Trophoblast cell (in vitro differentiated cells and primary cell): ENCODE measurements around the gene KLHL36.

Experiments used
- DNase-seq, 2 donors: peaks; one replicate each; pipeline ENCODE4 v3.0.0-alpha.2; 2016
- H2AFZ ChIP-seq: 2 replicates; pipeline ENCODE4 v1.6.1; 2013; ENCODE audit warnings: low read length, moderate library complexity, mild to moderate bottlenecking; ENCODE audit not compliant: insufficient read depth, poor library complexity
- H2AK5ac ChIP-seq: 2 replicates; pipeline ENCODE4 v1.6.1; 2013; ENCODE audit warnings: mild to moderate bottlenecking, low read length
- H2BK120ac ChIP-seq: 2 replicates; pipeline ENCODE4 v1.6.1; 2013; ENCODE audit warnings: low read length, mild to moderate bottlenecking, moderate library complexity; ENCODE audit not compliant: insufficient read depth, poor library complexity
- H2BK12ac ChIP-seq: 2 replicates; pipeline ENCODE4 v1.6.1; 2013; ENCODE audit warnings: mild to moderate bottlenecking, low read length, moderate library complexity
- H2BK5ac ChIP-seq: 2 replicates; pipeline ENCODE4 v1.6.1; 2013; ENCODE audit warnings: low read length, low read depth, moderate library complexity, mild to moderate bottlenecking; ENCODE audit not compliant: poor library complexity
- H3K14ac ChIP-seq: 2 replicates; pipeline ENCODE4 v1.6.1; 2013; ENCODE audit warnings: mild to moderate bottlenecking, low read length
- H3K18ac ChIP-seq: 2 replicates; pipeline ENCODE4 v1.6.1; 2013; ENCODE audit warnings: mild to moderate bottlenecking, low read length
- H3K23ac ChIP-seq: 2 replicates; pipeline ENCODE4 v1.6.1; 2013; ENCODE audit warnings: low read length
- H3K27ac ChIP-seq: 2 replicates; pipeline ENCODE4 v1.5.1; 2013; ENCODE audit warnings: low read depth, mild to moderate bottlenecking, inconsistent platforms, low read length, moderate library complexity
- H3K27me3 ChIP-seq: 2 replicates; pipeline ENCODE4 v1.6.1; 2013; ENCODE audit warnings: inconsistent platforms, mild to moderate bottlenecking, low read length, moderate library complexity; ENCODE audit not compliant: insufficient read depth
- H3K36me3 ChIP-seq, 2 experiments: 1 replicate in 1 of 2; 2 replicates in 1 of 2; pipeline ENCODE4 v1.6.1; 2013; ENCODE audit warnings: low read length in 2 of 2, mild to moderate bottlenecking in 2 of 2, moderate library complexity in 1 of 2; ENCODE audit not compliant: insufficient read depth in 2 of 2, control insufficient read depth in 1 of 2
- H3K4ac ChIP-seq: 2 replicates; pipeline ENCODE4 v1.6.1; 2013; ENCODE audit warnings: low read depth, mild to moderate bottlenecking, low read length, moderate library complexity
- H3K4me1 ChIP-seq, 2 experiments: 1 replicate in 1 of 2; 2 replicates in 1 of 2; pipeline ENCODE4 v1.6.1; 2013; ENCODE audit warnings: low read length in 2 of 2, mild to moderate bottlenecking in 2 of 2, moderate library complexity in 1 of 2; ENCODE audit not compliant: insufficient read depth in 2 of 2, control insufficient read depth in 1 of 2
- H3K4me2 ChIP-seq: 2 replicates; pipeline ENCODE4 v1.6.1; 2013; ENCODE audit warnings: inconsistent platforms, mild to moderate bottlenecking, low read length, moderate library complexity
- H3K4me3 ChIP-seq: 2 replicates; pipeline ENCODE4 v1.5.1; 2013; ENCODE audit warnings: mild to moderate bottlenecking, low read depth, low read length, inconsistent platforms
- H3K79me1 ChIP-seq: one replicate; pipeline ENCODE4 v1.6.1; 2013; ENCODE audit warnings: low read length
- H3K79me2 ChIP-seq: 2 replicates; pipeline ENCODE4 v1.6.1; 2013; ENCODE audit warnings: low read length, mild to moderate bottlenecking; ENCODE audit not compliant: control insufficient read depth, insufficient read depth, poor library complexity
- H3K9ac ChIP-seq: 2 replicates; pipeline ENCODE4 v1.6.1; 2013; ENCODE audit warnings: mild to moderate bottlenecking, low read length
- H3K9me3 ChIP-seq: 2 replicates; pipeline ENCODE4 v1.6.1; 2013; ENCODE audit warnings: low read depth, mild to moderate bottlenecking, control low read depth, inconsistent platforms, low read length; ENCODE audit not compliant: insufficient read depth
- H4K12ac ChIP-seq: 2 replicates; pipeline ENCODE4 v1.6.1; 2013; ENCODE audit warnings: low read depth, mild to moderate bottlenecking, low read length, moderate library complexity
- H4K8ac ChIP-seq: 2 replicates; pipeline ENCODE4 v1.6.1; 2013; ENCODE audit warnings: low read depth, mild to moderate bottlenecking, low read length, moderate library complexity
- H4K91ac ChIP-seq: one replicate; pipeline ENCODE4 v1.6.1; 2013; ENCODE audit warnings: low read depth, mild to moderate bottlenecking, low read length, moderate library complexity
- WGBS: extraction: QIAGEN DNeasy Blood & Tissue Kit; methylation state at CpG from one replicate; pipeline ENCODE4 v1.1.7; 2013; ENCODE audit warnings: missing lambda C conversion rate; ENCODE audit not compliant: insufficient read length, insufficient coverage; ENCODE audit errors: extremely low coverage; 5-methylcytosine and 5-hydroxymethylcytosine counted together

The KLHL36 gene

GRCh38 chr16:84703681-84704080, 55.4 kb downstream of the KLHL36 start:
- no CpG with 5 or more reads among the region's 10 CpGs for WGBS

DNA sequence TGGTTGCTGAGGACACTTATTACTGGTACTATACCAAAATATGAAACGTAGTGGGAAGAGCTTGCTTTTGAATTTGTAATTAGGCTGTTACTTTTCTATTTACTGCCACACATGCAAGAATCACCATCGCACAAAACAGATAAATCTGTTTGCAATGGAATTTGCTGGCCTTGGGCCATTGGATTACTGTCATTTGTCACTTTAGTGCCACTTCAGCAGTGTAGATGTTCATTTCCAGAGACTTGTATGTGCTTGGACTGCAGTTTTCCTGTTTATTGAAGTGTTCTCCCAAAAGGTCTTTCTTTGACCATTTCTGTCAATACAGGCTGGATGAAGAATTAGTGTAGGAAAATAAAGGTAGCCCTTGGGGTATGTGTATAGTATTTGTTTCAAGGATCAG, 55.9 kb downstream of the KLHL36 start:
- H3K4me2 ChIP-seq = no peak overlapping the region
- no peak overlapping the region for H4K91ac ChIP-seq
- no peak overlapping the region for H2BK120ac ChIP-seq
- no peak overlapping the region for H2BK5ac ChIP-seq
- H3K9ac ChIP-seq = no peak overlapping the region
- no CpG with 5 or more reads among the region's 2 CpGs for WGBS
- no peaks in the 10 kb centered on the region for H3K27me3 ChIP-seq
- peaks cover 4 to 8% of the 10 kb centered on the region in 2 experiments for H3K4me1 ChIP-seq
- no peak overlapping the region for H3K4me3 ChIP-seq
- H3K9me3 ChIP-seq = no peaks in the 10 kb centered on the region
- H2AK5ac ChIP-seq = no peak overlapping the region
- peak overlapping the region; percentile 64 for H3K4ac ChIP-seq
- H3K18ac ChIP-seq = no peak overlapping the region
- H4K12ac ChIP-seq = no peak overlapping the region
- peaks cover 10% of the 10 kb centered on the region for H3K79me1 ChIP-seq
- peaks cover 2 to 4% of the 10 kb centered on the region in 2 experiments for H3K36me3 ChIP-seq
- no peak overlapping the region for H4K8ac ChIP-seq
- H3K27ac ChIP-seq = no peak overlapping the region
- H3K14ac ChIP-seq = no peak overlapping the region
- H3K79me2 ChIP-seq = peaks cover 29% of the 10 kb centered on the region
- DNase-seq = no peak
- H2BK12ac ChIP-seq = no peak overlapping the region
- H3K23ac ChIP-seq = no peak overlapping the region
- no peak overlapping the region for H2AFZ ChIP-seq

More at GRCh38 chr16:84703681-84704080, 55.4 kb downstream of the KLHL36 start:
- H2BK5ac ChIP-seq = no peak overlapping the region
- H3K4ac ChIP-seq = peak overlapping the region; percentile 42
- no peak overlapping the region for H3K4me3 ChIP-seq
- no peak overlapping the region for H3K27ac ChIP-seq
- no peak overlapping the region for H3K23ac ChIP-seq
- H3K36me3 ChIP-seq = peaks cover 0 to 2% of the 10 kb centered on the region in 2 experiments
- H2AK5ac ChIP-seq = no peak overlapping the region
- peaks cover 10% of the 10 kb centered on the region for H3K79me1 ChIP-seq
- H3K9ac ChIP-seq = no peak overlapping the region
- H3K27me3 ChIP-seq = no peaks in the 10 kb centered on the region
- DNase-seq = peak; percentile 48 to 80
- H3K14ac ChIP-seq = no peak overlapping the region
- no peak overlapping the region for H3K4me2 ChIP-seq
- no peak overlapping the region for H4K91ac ChIP-seq
- H4K12ac ChIP-seq = no peak overlapping the region
- H3K18ac ChIP-seq = no peak overlapping the region
- peaks cover 4 to 6% of the 10 kb centered on the region in 2 experiments for H3K4me1 ChIP-seq
- H4K8ac ChIP-seq = no peak overlapping the region
- H3K9me3 ChIP-seq = no peaks in the 10 kb centered on the region
- no peak overlapping the region for H2BK120ac ChIP-seq
- peaks cover 25% of the 10 kb centered on the region for H3K79me2 ChIP-seq
- no peak overlapping the region for H2BK12ac ChIP-seq
- no peak overlapping the region for H2AFZ ChIP-seq

DNA sequence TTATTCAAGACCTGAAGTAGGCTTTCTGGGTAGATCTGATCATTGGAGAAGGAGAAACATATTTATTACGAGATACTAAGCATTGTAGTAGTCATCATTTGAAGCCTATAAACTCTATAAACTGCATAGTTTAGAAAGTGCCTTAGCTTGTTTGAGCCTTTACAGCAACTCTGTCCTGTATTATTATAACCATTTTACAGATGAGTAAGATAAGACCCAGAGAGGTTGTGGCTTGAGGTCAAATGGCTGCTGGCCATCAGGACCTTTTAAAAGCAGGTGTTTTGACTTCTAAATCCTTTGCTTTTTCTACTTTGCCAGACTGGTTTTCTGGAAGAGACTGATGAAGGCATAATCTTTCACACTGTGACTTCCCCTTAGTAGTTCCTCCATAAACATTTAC, 58.5 kb downstream of the KLHL36 start:
- no peak overlapping the region for H3K27ac ChIP-seq
- peaks cover 2 to 4% of the 10 kb centered on the region in 2 experiments for H3K36me3 ChIP-seq
- H3K9me3 ChIP-seq = no peaks in the 10 kb centered on the region
- no peak overlapping the region for H3K14ac ChIP-seq
- peak in 1 of 2 donors; percentile 43 for DNase-seq
- H3K4me1 ChIP-seq = peaks cover 8 to 11% of the 10 kb centered on the region in 2 experiments
- no peak overlapping the region for H3K23ac ChIP-seq
- H4K12ac ChIP-seq = no peak overlapping the region
- no CpG with 5 or more reads among the region's 1 CpG for WGBS
- H2BK12ac ChIP-seq = no peak overlapping the region
- H3K4me2 ChIP-seq = no peak overlapping the region
- H2BK5ac ChIP-seq = no peak overlapping the region
- H3K79me1 ChIP-seq = no peaks in the 10 kb centered on the region
- H3K4me3 ChIP-seq = no peak overlapping the region
- no peak overlapping the region for H2AK5ac ChIP-seq
- no peak overlapping the region for H3K4ac ChIP-seq
- H4K91ac ChIP-seq = no peak overlapping the region
- H3K79me2 ChIP-seq = peaks cover 34% of the 10 kb centered on the region
- no peak overlapping the region for H2AFZ ChIP-seq
- no peak overlapping the region for H4K8ac ChIP-seq
- no peak overlapping the region for H3K9ac ChIP-seq
- H3K18ac ChIP-seq = no peak overlapping the region
- H3K27me3 ChIP-seq = no peaks in the 10 kb centered on the region
- H2BK120ac ChIP-seq = no peak overlapping the region

GRCh38 chr16:84709609-84710008, 61.3 kb downstream of the KLHL36 start:
- H3K9me3 ChIP-seq = peaks cover 1% of the 10 kb centered on the region
- H3K4me3 ChIP-seq = no peak overlapping the region
- H4K12ac ChIP-seq = no peak overlapping the region
- no peak overlapping the region for H4K91ac ChIP-seq
- no peak overlapping the region for H3K27ac ChIP-seq
- no peak overlapping the region for H3K9ac ChIP-seq
- H2AFZ ChIP-seq = no peak overlapping the region
- H3K79me1 ChIP-seq = no peaks in the 10 kb centered on the region
- peaks cover 47% of the 10 kb centered on the region for H3K79me2 ChIP-seq
- DNase-seq = no peak
- peaks cover 8 to 11% of the 10 kb centered on the region in 2 experiments for H3K4me1 ChIP-seq
- H3K27me3 ChIP-seq = no peaks in the 10 kb centered on the region
- no peak overlapping the region for H3K4me2 ChIP-seq
- WGBS = no CpG with 5 or more reads among the region's 10 CpGs
- H3K14ac ChIP-seq = no peak overlapping the region
- no peak overlapping the region for H2BK12ac ChIP-seq
- no peak overlapping the region for H2BK120ac ChIP-seq
- peak overlapping the region; percentile 59 for H3K18ac ChIP-seq
- peak overlapping the region; percentile 94 for H3K4ac ChIP-seq
- no peak overlapping the region for H3K23ac ChIP-seq
- H2BK5ac ChIP-seq = no peak overlapping the region
- peaks cover 2 to 4% of the 10 kb centered on the region in 2 experiments for H3K36me3 ChIP-seq
- no peak overlapping the region for H4K8ac ChIP-seq
- no peak overlapping the region for H2AK5ac ChIP-seq
